ENCODE data around the gene DISC1.

DNA sequence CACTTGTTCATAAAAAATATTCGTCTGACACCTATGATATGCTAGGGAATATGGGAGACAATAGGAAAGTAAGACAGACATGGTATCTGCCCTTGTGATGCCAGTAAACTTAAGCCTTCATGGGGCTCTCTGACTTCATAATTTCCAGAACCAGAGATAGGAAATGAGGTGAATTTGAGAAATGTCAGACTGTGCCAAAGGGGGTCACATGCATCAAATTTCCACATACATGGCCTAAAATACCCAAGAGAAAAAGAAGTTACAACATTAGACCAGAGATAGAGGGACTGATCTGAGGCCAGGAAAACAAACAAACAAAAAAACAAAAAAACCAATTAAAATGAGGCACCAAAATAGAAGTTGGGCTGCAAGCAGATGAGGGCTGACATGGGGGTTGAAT lies 75.7 kb downstream of the DISC1 start:
- TF ChIP-seq, protein P1, sequence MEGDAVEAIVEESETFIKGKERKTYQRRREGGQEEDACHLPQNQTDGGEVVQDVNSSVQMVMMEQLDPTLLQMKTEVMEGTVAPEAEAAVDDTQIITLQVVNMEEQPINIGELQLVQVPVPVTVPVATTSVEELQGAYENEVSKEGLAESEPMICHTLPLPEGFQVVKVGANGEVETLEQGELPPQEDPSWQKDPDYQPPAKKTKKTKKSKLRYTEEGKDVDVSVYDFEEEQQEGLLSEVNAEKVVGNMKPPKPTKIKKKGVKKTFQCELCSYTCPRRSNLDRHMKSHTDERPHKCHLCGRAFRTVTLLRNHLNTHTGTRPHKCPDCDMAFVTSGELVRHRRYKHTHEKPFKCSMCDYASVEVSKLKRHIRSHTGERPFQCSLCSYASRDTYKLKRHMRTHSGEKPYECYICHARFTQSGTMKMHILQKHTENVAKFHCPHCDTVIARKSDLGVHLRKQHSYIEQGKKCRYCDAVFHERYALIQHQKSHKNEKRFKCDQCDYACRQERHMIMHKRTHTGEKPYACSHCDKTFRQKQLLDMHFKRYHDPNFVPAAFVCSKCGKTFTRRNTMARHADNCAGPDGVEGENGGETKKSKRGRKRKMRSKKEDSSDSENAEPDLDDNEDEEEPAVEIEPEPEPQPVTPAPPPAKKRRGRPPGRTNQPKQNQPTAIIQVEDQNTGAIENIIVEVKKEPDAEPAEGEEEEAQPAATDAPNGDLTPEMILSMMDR (IDR thresholded peaks at IDR 0.05), result no peak
- TF ChIP-seq POLR2A (IDR thresholded peaks at IDR 0.05), result no peak
